GM18517 (cell line): ENCODE measurements around the gene RNFT2.

ENCODE experiments used
- ATAC-seq: cut with Tn5 transposase; IDR thresholded peaks from one replicate; pipeline ENCODE4 v1.9.1; 2021; ENCODE audit warnings: mild to moderate bottlenecking, moderate library complexity; ENCODE audit not compliant: unreplicated experiment

RNFT2 gene

DNA sequence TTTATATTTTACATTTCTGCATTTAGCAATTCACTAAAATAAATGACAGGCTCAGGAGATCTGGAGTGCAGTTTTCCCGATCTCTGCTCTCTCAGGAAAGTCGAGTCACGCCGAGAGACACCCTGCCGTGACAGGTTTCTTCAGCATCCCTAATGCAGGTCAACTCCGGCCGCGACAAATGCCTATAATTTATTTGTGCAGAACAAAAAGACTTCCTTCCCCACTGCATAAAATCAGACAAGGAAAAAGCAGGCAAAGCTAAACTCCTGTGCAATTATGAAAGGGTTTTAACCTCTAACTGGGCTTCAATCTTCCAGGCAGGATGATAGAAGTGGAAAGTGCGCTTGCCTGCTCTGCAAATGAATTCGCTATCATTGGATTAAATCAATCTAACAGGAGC, 28.3 kb upstream of the RNFT2 start:
- ATAC-seq, result no peak

- no peak for ATAC-seq
Measured at GRCh38 chr12:116710370-116711150, 27.6 kb upstream of the RNFT2 start.

DNA sequence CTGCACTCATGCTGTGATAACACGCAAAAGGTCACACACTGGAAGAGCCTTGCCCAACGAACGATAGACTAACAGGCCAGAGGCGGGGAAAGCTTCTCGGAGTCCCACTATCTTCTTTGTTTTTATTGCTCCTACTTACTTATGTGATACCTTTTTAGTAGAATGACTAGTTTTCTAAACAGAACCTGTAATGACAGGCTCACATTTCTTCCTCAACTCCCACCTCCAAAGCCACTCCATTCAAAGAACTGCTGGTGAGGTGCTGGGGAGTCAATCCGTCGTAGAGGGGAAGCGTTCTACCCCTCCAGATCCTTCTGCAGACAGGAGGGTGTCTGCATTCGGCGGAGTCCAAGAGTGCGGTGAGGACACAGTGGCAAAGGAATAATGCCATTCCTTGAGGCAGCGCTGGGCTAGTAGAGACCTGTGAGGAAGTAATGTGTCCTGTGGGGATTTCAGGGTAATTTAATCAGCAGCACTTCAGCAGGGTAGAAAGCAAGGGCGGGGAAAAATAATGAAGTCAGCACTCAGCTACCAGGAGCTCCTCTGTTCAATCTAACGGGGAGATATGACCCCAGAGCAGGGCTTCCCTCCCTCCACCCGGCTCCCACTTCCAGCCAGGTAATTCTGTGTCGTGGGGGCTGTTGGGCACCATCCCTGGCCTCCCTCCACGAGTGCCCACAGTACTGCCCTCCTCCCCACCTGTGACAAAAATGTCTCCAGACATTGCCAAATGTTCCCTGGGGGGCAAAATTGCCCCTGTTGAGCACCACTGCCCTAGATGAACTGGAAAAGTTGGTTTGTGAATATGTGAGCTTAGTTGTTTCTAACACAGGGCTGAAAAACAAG, 25.4 kb upstream of the RNFT2 start:
- ATAC-seq, result no peak

GRCh38 chr12:116713527-116713926, 24.6 kb upstream of the RNFT2 start:
- no peak for ATAC-seq

DNA sequence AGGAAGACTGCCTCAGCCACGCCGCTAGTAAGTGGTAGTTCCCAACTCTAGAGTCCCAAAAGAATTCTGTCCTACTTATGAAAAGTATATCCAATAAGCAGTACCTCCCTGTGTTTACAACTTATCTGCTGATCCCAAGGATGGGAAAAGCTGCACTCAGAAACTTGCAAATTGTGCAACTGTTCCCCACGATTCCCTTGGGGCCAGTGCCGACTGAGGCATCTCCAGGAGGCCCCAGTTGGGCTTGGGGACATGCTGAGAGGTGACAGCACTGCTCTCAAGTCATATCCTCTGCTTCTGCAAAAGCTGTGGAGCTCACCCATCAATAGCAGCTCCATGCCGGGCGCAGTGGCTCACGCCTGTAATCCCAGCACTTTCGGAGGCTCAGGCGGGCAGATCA, 23.9 kb upstream of the RNFT2 start:
- no peak for ATAC-seq

DNA sequence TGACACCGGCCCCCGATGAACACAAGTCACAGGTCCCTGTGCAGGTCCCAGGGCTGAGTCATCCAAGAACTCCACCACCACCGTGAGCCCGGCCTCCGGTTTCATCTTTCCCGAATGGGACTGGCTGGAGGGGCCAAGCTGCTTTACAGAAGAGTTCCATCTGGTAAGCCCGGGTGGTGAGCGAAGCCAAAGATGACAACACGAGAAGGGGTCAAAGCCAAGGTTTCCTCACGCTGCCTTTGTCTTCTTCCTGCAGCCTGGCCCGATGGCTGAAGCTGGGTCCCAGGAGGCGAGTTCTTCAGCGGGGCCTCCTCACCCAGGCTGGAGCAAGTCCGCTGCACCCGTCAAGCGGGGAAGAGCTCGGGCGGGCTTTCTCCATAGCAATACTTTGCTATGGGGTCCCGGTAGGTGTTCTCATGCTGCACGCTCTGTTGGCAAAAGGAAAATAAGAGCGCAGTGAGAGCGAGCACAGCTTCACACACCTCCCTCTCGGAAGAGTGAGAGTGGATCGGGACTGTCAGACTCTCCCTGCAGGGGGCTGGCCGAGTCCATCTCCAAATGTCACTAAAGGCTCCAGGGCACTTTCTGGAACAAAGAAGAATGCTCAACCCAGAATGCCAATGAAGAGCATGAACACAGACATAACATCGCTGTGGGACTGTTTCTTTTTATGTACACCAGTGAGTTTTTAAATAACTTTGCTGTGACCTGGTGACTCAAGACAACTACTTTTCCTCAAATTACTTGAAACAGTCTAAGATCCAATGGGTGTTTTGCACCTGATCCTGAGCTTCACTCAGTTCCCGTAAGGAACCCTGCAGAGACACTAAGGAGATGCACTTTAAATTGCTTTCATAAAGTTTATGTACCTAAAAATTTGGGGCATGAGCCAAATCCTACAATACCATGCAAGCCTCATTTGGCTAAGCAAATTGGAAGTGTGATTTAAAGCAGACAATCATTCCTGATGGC, 20.4 kb upstream of the RNFT2 start:
- ATAC-seq, result no peak

GRCh38 chr12:116718655-116719454, 19.3 kb upstream of the RNFT2 start:
- ATAC-seq, result no peak

DNA sequence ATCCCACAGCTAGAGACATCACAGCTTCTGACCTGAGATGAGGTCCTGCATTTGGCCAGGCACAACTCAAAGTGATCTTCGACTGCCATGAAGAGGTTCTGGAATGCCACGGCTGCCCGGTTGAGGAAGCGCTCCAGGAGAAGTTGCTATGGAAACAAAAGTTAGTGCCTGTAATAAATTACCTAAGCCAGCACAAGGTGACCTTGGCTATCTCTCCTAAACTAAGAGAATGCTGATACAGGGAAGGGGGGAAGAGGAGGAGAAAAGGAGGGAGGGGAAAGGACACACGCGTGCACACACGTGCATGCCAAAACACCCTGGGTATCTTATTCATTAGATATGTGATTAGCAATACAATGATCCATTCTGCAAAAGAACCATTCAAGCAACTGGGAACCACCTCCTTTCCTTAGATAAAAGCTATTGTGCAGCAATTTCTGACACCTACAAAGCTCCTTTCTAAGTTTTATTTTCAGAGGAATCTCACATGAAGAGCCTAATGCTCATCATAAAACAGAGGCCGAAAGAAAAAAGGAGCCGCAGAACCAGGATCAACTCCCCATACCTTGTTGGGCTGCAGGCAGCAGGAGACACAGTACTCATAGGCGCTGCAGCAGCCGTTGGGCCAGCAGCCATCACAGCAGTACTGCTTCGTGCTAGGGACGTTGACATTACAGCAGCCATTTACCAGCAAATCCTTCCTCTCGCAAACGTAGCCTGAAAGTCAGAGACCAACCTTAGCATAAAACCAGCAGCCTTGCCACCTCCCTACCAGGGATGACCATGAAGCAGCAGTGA, 18.2 kb upstream of the RNFT2 start:
- ATAC-seq, result no peak

DNA sequence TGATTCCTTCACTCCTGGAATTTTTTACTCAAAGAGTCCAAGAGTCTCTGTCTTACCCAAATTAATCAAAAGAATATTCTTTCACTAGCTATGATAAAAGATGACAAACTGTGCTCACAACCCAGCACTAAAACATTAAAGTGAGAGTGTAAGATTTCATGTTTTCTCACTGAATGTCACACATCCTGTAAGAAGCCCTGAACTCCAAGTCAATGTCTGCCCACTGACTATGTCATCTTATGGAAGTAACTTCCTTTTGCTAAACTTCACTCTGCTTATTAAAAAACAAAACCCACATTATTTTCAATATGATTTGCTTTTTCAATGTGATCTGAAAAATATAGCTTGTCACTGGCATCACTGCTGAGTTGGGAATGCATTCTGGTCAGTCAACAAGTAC, 15.9 kb upstream of the RNFT2 start:
- no peak for ATAC-seq

DNA sequence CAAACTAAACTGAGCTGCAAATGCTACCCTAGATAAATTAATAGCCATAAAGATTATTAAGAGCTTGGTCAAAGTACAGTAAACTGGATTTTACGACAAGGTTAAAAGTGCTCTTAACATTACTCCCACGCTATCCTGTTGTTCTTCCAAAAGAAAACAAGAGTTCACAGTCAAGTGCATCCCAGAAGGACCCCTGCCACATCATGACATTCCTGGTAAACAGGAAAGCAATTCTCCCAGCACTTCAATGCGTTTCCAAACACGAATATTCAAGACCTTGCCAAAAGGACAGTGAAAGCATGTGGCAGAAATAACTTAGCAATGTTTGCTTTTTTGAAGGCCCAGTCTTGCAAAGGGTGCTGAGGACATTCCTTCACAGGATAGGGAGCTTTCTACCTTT, 11.4 kb upstream of the RNFT2 start:
- ATAC-seq, result no peak

- no peak for ATAC-seq
Measured at GRCh38 chr12:116727261-116727660, 10.9 kb upstream of the RNFT2 start.

DNA sequence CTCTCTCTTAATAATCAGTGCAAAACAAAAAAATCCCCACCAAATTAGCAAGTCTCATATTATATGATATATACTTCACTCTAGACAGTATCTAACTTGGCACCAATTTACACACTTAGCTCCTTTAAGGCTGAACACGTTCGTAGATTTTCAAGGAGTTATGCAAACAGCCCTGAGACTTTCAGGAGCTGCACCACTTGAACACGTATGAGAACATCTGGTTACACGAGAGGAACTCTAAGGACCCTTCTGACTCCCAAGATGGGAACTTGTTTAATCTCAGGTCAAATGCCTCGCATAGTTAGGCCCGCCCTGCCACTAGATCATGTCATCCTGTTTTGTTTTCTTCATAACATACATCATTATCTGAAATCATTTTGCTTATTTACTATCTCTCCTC, 10.2 kb upstream of the RNFT2 start:
- ATAC-seq, result no peak

DNA sequence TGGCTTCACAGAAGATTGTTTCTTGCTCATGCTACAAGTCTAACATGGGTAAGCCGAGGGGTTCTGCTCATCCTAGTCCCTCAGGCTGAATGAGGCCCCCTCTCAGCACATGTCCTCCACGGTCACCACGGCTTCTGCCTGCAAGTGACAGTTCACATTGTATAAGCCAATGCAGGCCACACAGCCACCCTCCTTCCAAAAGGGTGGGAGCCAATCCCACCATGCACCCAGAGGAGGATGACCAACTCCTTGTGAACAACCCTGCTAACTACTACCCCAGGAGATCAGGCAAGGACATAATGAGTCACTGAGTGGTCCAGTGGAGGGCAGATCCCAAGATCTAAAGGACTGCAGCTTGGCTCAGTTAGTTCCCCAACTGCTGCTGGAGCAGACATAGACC, 6.3 kb upstream of the RNFT2 start:
- ATAC-seq, result no peak

GRCh38 chr12:116734156-116734768, 3.9 kb upstream of the RNFT2 start:
- ATAC-seq, result no peak

DNA sequence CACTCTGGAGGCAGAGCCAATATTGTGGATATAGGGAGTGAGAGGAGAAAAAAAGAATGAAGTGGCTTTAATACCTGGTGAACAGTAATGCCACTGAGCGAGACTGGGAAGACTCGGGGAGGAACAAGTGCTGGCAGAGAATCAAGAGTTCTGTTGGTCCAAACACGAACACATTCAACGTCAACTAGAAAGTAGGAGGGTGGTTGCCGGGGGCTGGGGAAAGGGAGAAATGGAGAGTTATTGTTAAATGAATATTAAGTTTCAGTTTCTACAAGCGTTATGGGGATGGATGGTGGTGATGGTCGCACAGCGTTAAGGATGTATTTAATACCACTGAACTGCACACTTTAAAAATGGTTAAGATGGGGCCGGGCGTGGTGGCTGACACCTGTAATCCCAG, 3.0 kb upstream of the RNFT2 start:
- no peak for ATAC-seq

- no peak for ATAC-seq
Measured at GRCh38 chr12:116735951-116736599, 2.0 kb upstream of the RNFT2 start.

DNA sequence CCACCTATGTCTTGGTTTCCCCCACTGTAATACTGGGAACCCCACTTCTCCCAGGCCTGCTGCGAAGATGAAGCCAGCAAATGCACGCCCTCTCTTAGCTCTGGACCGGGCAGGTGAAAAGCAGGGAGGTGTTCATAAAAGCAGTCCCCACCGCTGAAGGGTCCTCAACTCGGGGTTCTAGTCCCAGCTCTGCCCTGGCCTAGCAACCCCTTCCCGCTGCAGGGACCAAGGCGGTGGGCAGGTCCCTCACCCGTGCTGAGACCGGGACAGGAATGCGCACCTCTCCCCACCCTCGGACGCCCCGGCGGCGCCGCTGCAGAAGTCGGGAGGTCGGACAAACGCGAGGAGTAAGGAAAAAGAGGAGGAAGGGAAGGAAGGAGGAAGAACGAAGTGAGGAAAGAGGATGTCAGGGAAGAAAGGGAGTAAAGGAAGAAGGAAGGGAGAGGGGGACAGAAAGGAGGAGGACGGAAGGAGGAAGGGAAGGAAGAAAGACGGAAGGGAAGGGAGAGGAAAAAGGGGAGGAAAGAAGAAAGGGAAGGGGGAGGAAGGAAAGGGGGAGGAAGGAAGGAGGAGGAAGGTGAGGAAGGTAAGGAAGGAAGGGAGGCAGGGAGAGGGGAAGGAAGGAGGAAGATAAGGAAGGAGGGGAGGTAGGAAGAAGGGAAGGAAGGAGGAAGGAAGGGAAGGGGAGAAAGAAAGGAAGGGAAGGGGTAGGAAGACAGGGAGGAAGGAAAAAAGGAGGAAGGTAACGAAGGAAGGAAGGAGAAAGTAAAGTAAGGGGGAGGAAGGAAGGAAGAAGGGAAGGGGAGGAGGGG, 947 bp upstream of the RNFT2 start:
- no peak for ATAC-seq

DNA sequence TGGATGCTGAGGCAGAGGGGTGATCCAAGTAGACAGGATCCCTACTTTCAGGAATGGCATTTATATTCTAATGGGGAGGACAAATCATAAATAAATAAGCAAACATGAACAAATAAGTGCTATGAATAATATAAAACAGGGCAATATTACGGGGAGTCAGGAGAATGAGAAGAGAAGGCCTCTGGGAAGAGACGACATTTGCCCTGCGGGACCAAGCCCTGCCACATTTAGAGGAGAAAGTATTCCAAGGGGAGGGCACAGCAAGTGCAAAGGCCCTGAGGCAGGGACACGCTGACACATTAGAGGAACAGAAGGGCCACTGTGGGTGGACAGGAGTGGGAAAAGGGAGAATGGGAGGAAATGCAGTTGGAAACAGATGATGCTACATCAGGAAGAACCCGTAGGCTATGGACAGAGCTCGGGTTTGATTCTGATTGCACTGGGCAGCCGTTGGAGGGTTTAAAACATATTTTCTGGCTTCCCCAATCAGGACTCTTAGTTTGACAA, 1.3 kb downstream of the RNFT2 start:
- no peak for ATAC-seq
